GM10266 (cell line): Measurements from ENCODE around the gene DLG5.

Experiments used
- DNase-seq: peaks from one replicate; pipeline ENCODE4 v3.0.0; 2012; ENCODE audit errors: extremely low spot score
- CTCF ChIP-seq: IDR thresholded peaks from 2 replicates; pipeline ENCODE4 v1.5.1; 2012; ENCODE audit warnings: mild to moderate bottlenecking, low read depth; ENCODE audit not compliant: control insufficient read depth, insufficient read depth; ENCODE audit errors: missing control alignments

Gene DLG5

GRCh38 chr10:77946084-77946483, 19.5 kb upstream of the DLG5 start:
- no peak for DNase-seq

GRCh38 chr10:77944519-77944918, 18.0 kb upstream of the DLG5 start:
- no peak for DNase-seq
- no peak for TF ChIP-seq CTCF

More at GRCh38 chr10:77946084-77946483, 19.5 kb upstream of the DLG5 start:
- TF ChIP-seq CTCF: no peak

- no peak for TF ChIP-seq CTCF
- DNase-seq: no peak
Measured at GRCh38 chr10:77943121-77943901, 16.8 kb upstream of the DLG5 start.

- no peak for TF ChIP-seq CTCF
- no peak for DNase-seq
Measured at GRCh38 chr10:77941790-77942189, 15.2 kb upstream of the DLG5 start.

- no peak for TF ChIP-seq CTCF
- no peak for DNase-seq
Measured at GRCh38 chr10:77940627-77941026, 14.1 kb upstream of the DLG5 start.

- DNase-seq: no peak
- TF ChIP-seq CTCF: no peak
Measured at GRCh38 chr10:77940225-77940624, 13.7 kb upstream of the DLG5 start.

- DNase-seq: no peak
- TF ChIP-seq CTCF: no peak
Measured at GRCh38 chr10:77939561-77940001, 13.0 kb upstream of the DLG5 start.
